ENCODE data around the gene HS3ST5. TPM values are rescaled to one million over a fixed set of nuclear protein-coding genes. Genes with fewer than 3 reads are reported as not detected.

Gene HS3ST5
- total and polyA plus RNA-seq, 2 experiments from 2014 or later: 2.8 to 3.5 TPM

DNA sequence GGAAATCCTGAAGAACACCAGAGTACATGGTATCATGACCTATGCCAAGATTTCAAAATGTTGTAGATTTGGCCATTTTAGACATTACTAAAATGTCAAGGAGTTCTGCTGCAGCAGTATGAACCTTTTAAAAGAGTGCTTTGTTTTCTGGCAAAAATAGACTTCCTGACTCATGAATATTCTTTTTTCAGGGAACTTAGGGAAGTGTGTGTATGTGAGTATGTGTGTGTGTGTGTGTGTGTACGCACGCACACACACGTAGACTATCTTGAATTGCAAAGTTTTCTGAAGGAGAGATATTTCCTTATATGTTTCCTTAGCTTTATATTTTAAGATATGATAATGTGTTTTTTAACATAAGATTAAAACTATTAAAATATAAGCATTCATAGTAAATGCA is 161.2 kb downstream of the HS3ST5 start (continued):
- TF ChIP-seq, protein P1, sequence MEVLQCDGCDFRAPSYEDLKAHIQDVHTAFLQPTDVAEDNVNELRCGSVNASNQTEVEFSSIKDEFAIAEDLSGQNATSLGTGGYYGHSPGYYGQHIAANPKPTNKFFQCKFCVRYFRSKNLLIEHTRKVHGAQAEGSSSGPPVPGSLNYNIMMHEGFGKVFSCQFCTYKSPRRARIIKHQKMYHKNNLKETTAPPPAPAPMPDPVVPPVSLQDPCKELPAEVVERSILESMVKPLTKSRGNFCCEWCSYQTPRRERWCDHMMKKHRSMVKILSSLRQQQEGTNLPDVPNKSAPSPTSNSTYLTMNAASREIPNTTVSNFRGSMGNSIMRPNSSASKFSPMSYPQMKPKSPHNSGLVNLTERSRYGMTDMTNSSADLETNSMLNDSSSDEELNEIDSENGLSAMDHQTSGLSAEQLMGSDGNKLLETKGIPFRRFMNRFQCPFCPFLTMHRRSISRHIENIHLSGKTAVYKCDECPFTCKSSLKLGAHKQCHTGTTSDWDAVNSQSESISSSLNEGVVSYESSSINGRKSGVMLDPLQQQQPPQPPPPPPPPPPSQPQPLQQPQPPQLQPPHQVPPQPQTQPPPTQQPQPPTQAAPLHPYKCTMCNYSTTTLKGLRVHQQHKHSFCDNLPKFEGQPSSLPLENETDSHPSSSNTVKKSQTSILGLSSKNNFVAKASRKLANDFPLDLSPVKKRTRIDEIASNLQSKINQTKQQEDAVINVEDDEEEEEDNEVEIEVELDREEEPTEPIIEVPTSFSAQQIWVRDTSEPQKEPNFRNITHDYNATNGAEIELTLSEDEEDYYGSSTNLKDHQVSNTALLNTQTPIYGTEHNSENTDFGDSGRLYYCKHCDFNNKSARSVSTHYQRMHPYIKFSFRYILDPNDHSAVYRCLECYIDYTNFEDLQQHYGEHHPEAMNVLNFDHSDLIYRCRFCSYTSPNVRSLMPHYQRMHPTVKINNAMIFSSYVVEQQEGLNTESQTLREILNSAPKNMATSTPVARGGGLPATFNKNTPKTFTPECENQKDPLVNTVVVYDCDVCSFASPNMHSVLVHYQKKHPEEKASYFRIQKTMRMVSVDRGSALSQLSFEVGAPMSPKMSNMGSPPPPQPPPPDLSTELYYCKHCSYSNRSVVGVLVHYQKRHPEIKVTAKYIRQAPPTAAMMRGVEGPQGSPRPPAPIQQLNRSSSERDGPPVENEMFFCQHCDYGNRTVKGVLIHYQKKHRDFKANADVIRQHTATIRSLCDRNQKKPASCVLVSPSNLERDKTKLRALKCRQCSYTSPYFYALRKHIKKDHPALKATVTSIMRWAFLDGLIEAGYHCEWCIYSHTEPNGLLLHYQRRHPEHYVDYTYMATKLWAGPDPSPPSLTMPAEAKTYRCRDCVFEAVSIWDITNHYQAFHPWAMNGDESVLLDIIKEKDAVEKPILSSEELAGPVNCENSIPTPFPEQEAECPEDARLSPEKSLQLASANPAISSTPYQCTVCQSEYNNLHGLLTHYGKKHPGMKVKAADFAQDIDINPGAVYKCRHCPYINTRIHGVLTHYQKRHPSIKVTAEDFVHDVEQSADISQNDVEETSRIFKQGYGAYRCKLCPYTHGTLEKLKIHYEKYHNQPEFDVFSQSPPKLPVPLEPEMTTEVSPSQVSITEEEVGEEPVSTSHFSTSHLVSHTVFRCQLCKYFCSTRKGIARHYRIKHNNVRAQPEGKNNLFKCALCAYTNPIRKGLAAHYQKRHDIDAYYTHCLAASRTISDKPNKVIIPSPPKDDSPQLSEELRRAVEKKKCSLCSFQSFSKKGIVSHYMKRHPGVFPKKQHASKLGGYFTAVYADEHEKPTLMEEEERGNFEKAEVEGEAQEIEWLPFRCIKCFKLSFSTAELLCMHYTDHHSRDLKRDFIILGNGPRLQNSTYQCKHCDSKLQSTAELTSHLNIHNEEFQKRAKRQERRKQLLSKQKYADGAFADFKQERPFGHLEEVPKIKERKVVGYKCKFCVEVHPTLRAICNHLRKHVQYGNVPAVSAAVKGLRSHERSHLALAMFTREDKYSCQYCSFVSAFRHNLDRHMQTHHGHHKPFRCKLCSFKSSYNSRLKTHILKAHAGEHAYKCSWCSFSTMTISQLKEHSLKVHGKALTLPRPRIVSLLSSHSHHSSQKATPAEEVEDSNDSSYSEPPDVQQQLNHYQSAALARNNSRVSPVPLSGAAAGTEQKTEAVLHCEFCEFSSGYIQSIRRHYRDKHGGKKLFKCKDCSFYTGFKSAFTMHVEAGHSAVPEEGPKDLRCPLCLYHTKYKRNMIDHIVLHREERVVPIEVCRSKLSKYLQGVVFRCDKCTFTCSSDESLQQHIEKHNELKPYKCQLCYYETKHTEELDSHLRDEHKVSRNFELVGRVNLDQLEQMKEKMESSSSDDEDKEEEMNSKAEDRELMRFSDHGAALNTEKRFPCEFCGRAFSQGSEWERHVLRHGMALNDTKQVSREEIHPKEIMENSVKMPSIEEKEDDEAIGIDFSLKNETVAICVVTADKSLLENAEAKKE (CRISPR knock-in tag; IDR thresholded peaks at IDR 0.05): no peak
- TF ChIP-seq EZH2 (IDR thresholded peaks at IDR 0.05; ENCODE audit: low read depth, unreplicated experiment): no peak
- TF ChIP-seq, protein P2, sequence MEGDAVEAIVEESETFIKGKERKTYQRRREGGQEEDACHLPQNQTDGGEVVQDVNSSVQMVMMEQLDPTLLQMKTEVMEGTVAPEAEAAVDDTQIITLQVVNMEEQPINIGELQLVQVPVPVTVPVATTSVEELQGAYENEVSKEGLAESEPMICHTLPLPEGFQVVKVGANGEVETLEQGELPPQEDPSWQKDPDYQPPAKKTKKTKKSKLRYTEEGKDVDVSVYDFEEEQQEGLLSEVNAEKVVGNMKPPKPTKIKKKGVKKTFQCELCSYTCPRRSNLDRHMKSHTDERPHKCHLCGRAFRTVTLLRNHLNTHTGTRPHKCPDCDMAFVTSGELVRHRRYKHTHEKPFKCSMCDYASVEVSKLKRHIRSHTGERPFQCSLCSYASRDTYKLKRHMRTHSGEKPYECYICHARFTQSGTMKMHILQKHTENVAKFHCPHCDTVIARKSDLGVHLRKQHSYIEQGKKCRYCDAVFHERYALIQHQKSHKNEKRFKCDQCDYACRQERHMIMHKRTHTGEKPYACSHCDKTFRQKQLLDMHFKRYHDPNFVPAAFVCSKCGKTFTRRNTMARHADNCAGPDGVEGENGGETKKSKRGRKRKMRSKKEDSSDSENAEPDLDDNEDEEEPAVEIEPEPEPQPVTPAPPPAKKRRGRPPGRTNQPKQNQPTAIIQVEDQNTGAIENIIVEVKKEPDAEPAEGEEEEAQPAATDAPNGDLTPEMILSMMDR (conservative IDR thresholded peaks at IDR 0.05; ENCODE audit: low read depth in 2 of 2): no peak
- no peak for TF ChIP-seq NANOG (IDR thresholded peaks at IDR 0.05; ENCODE audit: borderline replicate concordance)
- TF ChIP-seq JUNB (IDR thresholded peaks at IDR 0.05; ENCODE audit: unreplicated experiment): no peak

DNA sequence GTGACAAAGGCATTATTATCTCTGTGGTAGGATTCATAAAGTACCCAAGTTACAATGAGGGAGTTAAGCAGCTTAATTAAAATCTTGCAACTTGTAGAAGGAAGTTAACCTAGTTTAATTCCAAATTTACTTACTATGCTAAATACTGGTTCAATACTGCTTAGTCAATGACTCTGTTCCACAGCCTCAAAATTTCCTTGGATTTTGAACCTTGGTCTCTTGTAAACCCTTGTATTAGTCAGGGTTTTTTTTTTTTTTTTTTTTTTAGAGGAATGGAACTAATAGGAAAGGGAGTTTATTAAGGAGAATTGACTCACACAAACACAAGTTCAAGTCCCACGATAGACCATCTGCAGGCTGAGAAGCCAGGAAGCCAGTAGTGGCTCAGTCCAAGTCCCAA is 163.4 kb downstream of the HS3ST5 start:
- Histone ChIP-seq H3K9me2 (ENCODE audit: insufficient read depth) (no peaks in the 10 kb centered on the region), H4K20me1 (replicated peaks; ENCODE audit: insufficient read depth) (no peaks in the 10 kb centered on the region), H2AFZ (no peak overlapping the region), H3F3A (replicated peaks; ENCODE audit: low read depth) (no peaks in the 10 kb centered on the region), H3K4me2 (no peak overlapping the region), H3K4me3 (no peak overlapping the region), H3K4me1 (ENCODE audit: insufficient read depth) (peaks cover 35% of the 10 kb centered on the region), H3K79me2 (replicated peaks; ENCODE audit: insufficient read depth) (no peaks in the 10 kb centered on the region), H3K36me3 (ENCODE audit: insufficient read depth) (no peaks in the 10 kb centered on the region), H3K27ac (ENCODE audit: low read depth) (no peak overlapping the region), H3K27me3 (ENCODE audit: insufficient read depth) (no peaks in the 10 kb centered on the region)
- Mint-ChIP-seq H3K4me3 (no peak overlapping the region), H3K27ac (no peak overlapping the region), H3K4me1 (peaks cover 40% of the 10 kb centered on the region), H3K36me3 (ENCODE audit: low read depth) (no peaks in the 10 kb centered on the region; the same call in 2 of the 3 replicates), H3K9me3 (no peaks in the 10 kb centered on the region), H3K27me3 (ENCODE audit: insufficient read depth, low read depth, poor library complexity) (peaks cover 5% of the 10 kb centered on the region)
- no peak for ATAC-seq
- DNase-seq (ENCODE audit: low spot score): no peak
- TF ChIP-seq EZH2 (IDR thresholded peaks at IDR 0.05; ENCODE audit: low read depth, unreplicated experiment) (no peak), STAT1 (IDR thresholded peaks at IDR 0.05; ENCODE audit: unreplicated experiment) (no peak), POLR2AphosphoS5 (IDR thresholded peaks at IDR 0.05; ENCODE audit: low read depth) (no peak)
- TF ChIP-seq, protein P2 (conservative IDR thresholded peaks at IDR 0.05; ENCODE audit: low read depth in 2 of 2): no peak
- TF ChIP-seq, protein P3, sequence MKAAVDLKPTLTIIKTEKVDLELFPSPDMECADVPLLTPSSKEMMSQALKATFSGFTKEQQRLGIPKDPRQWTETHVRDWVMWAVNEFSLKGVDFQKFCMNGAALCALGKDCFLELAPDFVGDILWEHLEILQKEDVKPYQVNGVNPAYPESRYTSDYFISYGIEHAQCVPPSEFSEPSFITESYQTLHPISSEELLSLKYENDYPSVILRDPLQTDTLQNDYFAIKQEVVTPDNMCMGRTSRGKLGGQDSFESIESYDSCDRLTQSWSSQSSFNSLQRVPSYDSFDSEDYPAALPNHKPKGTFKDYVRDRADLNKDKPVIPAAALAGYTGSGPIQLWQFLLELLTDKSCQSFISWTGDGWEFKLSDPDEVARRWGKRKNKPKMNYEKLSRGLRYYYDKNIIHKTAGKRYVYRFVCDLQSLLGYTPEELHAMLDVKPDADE (IDR thresholded peaks at IDR 0.05): no peak
- TF ChIP-seq, protein P4, sequence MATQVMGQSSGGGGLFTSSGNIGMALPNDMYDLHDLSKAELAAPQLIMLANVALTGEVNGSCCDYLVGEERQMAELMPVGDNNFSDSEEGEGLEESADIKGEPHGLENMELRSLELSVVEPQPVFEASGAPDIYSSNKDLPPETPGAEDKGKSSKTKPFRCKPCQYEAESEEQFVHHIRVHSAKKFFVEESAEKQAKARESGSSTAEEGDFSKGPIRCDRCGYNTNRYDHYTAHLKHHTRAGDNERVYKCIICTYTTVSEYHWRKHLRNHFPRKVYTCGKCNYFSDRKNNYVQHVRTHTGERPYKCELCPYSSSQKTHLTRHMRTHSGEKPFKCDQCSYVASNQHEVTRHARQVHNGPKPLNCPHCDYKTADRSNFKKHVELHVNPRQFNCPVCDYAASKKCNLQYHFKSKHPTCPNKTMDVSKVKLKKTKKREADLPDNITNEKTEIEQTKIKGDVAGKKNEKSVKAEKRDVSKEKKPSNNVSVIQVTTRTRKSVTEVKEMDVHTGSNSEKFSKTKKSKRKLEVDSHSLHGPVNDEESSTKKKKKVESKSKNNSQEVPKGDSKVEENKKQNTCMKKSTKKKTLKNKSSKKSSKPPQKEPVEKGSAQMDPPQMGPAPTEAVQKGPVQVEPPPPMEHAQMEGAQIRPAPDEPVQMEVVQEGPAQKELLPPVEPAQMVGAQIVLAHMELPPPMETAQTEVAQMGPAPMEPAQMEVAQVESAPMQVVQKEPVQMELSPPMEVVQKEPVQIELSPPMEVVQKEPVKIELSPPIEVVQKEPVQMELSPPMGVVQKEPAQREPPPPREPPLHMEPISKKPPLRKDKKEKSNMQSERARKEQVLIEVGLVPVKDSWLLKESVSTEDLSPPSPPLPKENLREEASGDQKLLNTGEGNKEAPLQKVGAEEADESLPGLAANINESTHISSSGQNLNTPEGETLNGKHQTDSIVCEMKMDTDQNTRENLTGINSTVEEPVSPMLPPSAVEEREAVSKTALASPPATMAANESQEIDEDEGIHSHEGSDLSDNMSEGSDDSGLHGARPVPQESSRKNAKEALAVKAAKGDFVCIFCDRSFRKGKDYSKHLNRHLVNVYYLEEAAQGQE (IDR thresholded peaks at IDR 0.05; ENCODE audit: unreplicated experiment): no peak

Data from GM23338 (cell line).